Activated naive CD4-positive, alpha-beta T cell treated with anti-CD3 and anti-CD28 coated beads, Interleukin-2, amount 10 ng/mL, durations not matched to agents 7 days and 5 days (primary cell): Measurements from ENCODE around the gene SECTM1.
"Not testable (repeated sequence)": the region's sequence is repeated elsewhere in the genome, so short reads cannot be mapped to it uniquely, and the experiment has no call there.

Source experiments
- CTCF ChIA-PET: fragments of 350-600 bp; sonication (Branson Sonifier 250); formaldehyde crosslinking; loops from one replicate; lab custom pipeline; 2021; ENCODE audit warnings: antibody characterized with exemption; lab: Charles Lee
- DNase-seq: peaks from one replicate; pipeline ENCODE4 v3.0.0-alpha.2; 2020
- H3K27ac Mint-ChIP-seq: one replicate; pipeline ENCODE4 v1.8.0; 2021; ENCODE audit warnings: mild to moderate bottlenecking, moderate library complexity, mixed read lengths
- H3K27me3 Mint-ChIP-seq: one replicate; pipeline ENCODE4 v1.8.0; 2021; ENCODE audit warnings: mild to moderate bottlenecking, mixed read lengths
- H3K36me3 Mint-ChIP-seq: one replicate; pipeline ENCODE4 v1.8.0; 2021; ENCODE audit warnings: mixed read lengths
- H3K4me1 Mint-ChIP-seq: one replicate; pipeline ENCODE4 v1.8.0; 2021; ENCODE audit warnings: mixed read lengths
- H3K4me3 Mint-ChIP-seq: one replicate; pipeline ENCODE4 v1.8.0; 2021; ENCODE audit warnings: mild to moderate bottlenecking, moderate library complexity, mixed read lengths
- H3K9me3 Mint-ChIP-seq: one replicate; pipeline ENCODE4 v1.8.0; 2021; ENCODE audit warnings: mixed read lengths

The SECTM1 gene

GRCh38 chr17:82333279-82334171 is at the start of gene SECTM1:
SECTM1 (minus strand) TSS chr17:82333766; CDS start chr17:82327240, 6,526 bp downstream.
- Mint-ChIP-seq H3K4me3 (peak within 1 kb of the TSS; percentile 96), H3K9me3 (no peaks in the 10 kb centered on the region), H3K27me3 (peaks cover 53% of the 10 kb centered on the region), H3K36me3 (peaks cover 2% of the 10 kb centered on the region), H3K27ac (peak within 1 kb of the TSS; percentile 95), H3K4me1 (peaks cover 39% of the 10 kb centered on the region)
- CTCF ChIA-PET: interaction anchor here (1.4 to 1.8 kb wide), 3 partner anchors 10 to 33 kb away, joined by 4 to 5 read pairs (median 4); no protein-coding TSS in a partner anchor
- peak; percentile 47 for DNase-seq

- Mint-ChIP-seq H3K4me1 (peaks cover 7% of the 10 kb centered on the region), H3K36me3 (no peaks in the 10 kb centered on the region), H3K4me3 (no peak overlapping the region), H3K9me3 (no peaks in the 10 kb centered on the region), H3K27me3 (peaks cover 80% of the 10 kb centered on the region), H3K27ac (no peak overlapping the region)
- no peak for DNase-seq
- CTCF ChIA-PET: no interaction called here
These were observed 49.3 kb upstream of the SECTM1 start for GRCh38 chr17:82382933-82383255.

GRCh38 chr17:82382220-82382932 is 48.8 kb upstream of the SECTM1 start:
- DNase-seq, H3K36me3 Mint-ChIP-seq, H3K4me3 Mint-ChIP-seq, H3K9me3 Mint-ChIP-seq, H3K27ac Mint-ChIP-seq, H3K4me1 Mint-ChIP-seq, CTCF ChIA-PET: not testable (repeated sequence)
- H3K27me3 Mint-ChIP-seq: peaks cover 80% of the 10 kb centered on the region

- CTCF ChIA-PET: not testable (repeated sequence)
These were observed 48.1 kb upstream of the SECTM1 start for GRCh38 chr17:82381703-82382009.

GRCh38 chr17:82380860-82381702 is 47.5 kb upstream of the SECTM1 start:
- CTCF ChIA-PET: no interaction called here
- H3K36me3 Mint-ChIP-seq: no peaks in the 10 kb centered on the region
- no peaks in the 10 kb centered on the region for H3K4me1 Mint-ChIP-seq
- H3K27me3 Mint-ChIP-seq: peaks cover 82% of the 10 kb centered on the region
- no peak for DNase-seq
- no peak overlapping the region for H3K27ac Mint-ChIP-seq
- H3K9me3 Mint-ChIP-seq: no peaks in the 10 kb centered on the region
- H3K4me3 Mint-ChIP-seq: no peak overlapping the region

More at GRCh38 chr17:82381703-82382009, 48.1 kb upstream of the SECTM1 start:
- DNase-seq, H3K36me3 Mint-ChIP-seq, H3K4me1 Mint-ChIP-seq, H3K9me3 Mint-ChIP-seq, H3K4me3 Mint-ChIP-seq, H3K27ac Mint-ChIP-seq: not testable (repeated sequence)
- peaks cover 81% of the 10 kb centered on the region for H3K27me3 Mint-ChIP-seq

GRCh38 chr17:82378741-82379021 is 45.1 kb upstream of the SECTM1 start:
- Mint-ChIP-seq H3K9me3 (no peaks in the 10 kb centered on the region), H3K36me3 (no peaks in the 10 kb centered on the region), H3K27me3 (peaks cover 86% of the 10 kb centered on the region), H3K4me1 (no peaks in the 10 kb centered on the region), H3K4me3 (no peak overlapping the region), H3K27ac (no peak overlapping the region)
- CTCF ChIA-PET: no interaction called here
- no peak for DNase-seq

GRCh38 chr17:82377924-82378740 is 44.6 kb upstream of the SECTM1 start:
- Mint-ChIP-seq H3K36me3 (no peaks in the 10 kb centered on the region), H3K27ac (no peak overlapping the region), H3K27me3 (peaks cover 88% of the 10 kb centered on the region), H3K9me3 (no peaks in the 10 kb centered on the region), H3K4me3 (no peak overlapping the region), H3K4me1 (peaks cover under 1% of the 10 kb centered on the region)
- CTCF ChIA-PET: no interaction called here
- no peak for DNase-seq

GRCh38 chr17:82377294-82377693 is 43.7 kb upstream of the SECTM1 start:
- H3K36me3 Mint-ChIP-seq, DNase-seq, H3K9me3 Mint-ChIP-seq, H3K27ac Mint-ChIP-seq, H3K4me1 Mint-ChIP-seq, H3K4me3 Mint-ChIP-seq, CTCF ChIA-PET: not testable (repeated sequence)
- peaks cover 92% of the 10 kb centered on the region for H3K27me3 Mint-ChIP-seq

- Mint-ChIP-seq H3K4me1 (peaks cover 7% of the 10 kb centered on the region), H3K36me3 (no peaks in the 10 kb centered on the region), H3K9me3 (no peaks in the 10 kb centered on the region), H3K27me3 (peaks cover 93% of the 10 kb centered on the region), H3K4me3 (no peak overlapping the region), H3K27ac (no peak overlapping the region)
- CTCF ChIA-PET: no interaction called here
- no peak for DNase-seq
These were observed 42.6 kb upstream of the SECTM1 start for GRCh38 chr17:82376042-82376730.

- CTCF ChIA-PET: no interaction called here
- Mint-ChIP-seq H3K27ac (no peak overlapping the region), H3K27me3 (peaks cover 96% of the 10 kb centered on the region), H3K9me3 (no peaks in the 10 kb centered on the region), H3K4me1 (peaks cover 14% of the 10 kb centered on the region), H3K36me3 (no peaks in the 10 kb centered on the region), H3K4me3 (no peak overlapping the region)
- no peak for DNase-seq
These were observed 41.9 kb upstream of the SECTM1 start for GRCh38 chr17:82375359-82376041.

GRCh38 chr17:82374626-82375331 is 41.2 kb upstream of the SECTM1 start:
- no peak overlapping the region for H3K4me3 Mint-ChIP-seq
- no peaks in the 10 kb centered on the region for H3K9me3 Mint-ChIP-seq
- H3K27ac Mint-ChIP-seq: no peak overlapping the region

GRCh38 chr17:82373731-82374625 is 40.4 kb upstream of the SECTM1 start:
- Mint-ChIP-seq H3K27me3 (peaks cover 97% of the 10 kb centered on the region), H3K36me3 (no peaks in the 10 kb centered on the region), H3K4me3 (no peak overlapping the region), H3K4me1 (peaks cover 20% of the 10 kb centered on the region), H3K9me3 (no peaks in the 10 kb centered on the region), H3K27ac (no peak overlapping the region)
- CTCF ChIA-PET: no interaction called here
- no peak for DNase-seq

More at GRCh38 chr17:82374626-82375331, 41.2 kb upstream of the SECTM1 start:
- Mint-ChIP-seq H3K27me3 (peaks cover 96% of the 10 kb centered on the region), H3K4me1 (peaks cover 19% of the 10 kb centered on the region), H3K36me3 (no peaks in the 10 kb centered on the region)
- CTCF ChIA-PET: no interaction called here
- DNase-seq: no peak
